Measurements from ENCODE around the gene CALML6.

Gene CALML6

DNA sequence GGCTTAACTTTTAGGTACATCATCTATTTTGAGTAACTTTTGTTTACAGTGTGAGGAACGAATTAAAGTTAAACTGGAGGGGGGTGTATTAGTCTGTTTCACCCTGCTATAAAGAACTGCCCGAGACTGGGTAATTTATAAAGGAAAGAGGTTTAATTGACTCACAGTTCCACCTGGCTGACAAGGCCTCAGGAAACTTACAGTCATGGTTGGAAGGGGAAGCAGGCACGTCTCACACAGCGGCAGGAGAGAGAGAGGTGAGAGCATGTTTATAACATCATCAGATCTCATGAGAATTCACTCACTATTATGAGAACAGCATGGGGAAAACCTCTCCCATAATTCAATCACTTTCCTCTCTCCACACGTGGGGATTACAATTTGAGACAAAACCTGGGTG lies 35.9 kb downstream of the CALML6 start:
- DNase-seq (ENCODE audit: low read depth, low spot score) = no peak
- in situ Hi-C loops (cut with HindIII; ENCODE audit: low sequenced_read_pairs) = no loop called here
- no peak overlapping the region for H3K4me3 ChIP-seq (ENCODE audit: low read depth, low read length)
- TF ChIP-seq CTCF (IDR thresholded peaks at IDR 0.05; ENCODE audit: low read depth, low read length) = no peak

DNA sequence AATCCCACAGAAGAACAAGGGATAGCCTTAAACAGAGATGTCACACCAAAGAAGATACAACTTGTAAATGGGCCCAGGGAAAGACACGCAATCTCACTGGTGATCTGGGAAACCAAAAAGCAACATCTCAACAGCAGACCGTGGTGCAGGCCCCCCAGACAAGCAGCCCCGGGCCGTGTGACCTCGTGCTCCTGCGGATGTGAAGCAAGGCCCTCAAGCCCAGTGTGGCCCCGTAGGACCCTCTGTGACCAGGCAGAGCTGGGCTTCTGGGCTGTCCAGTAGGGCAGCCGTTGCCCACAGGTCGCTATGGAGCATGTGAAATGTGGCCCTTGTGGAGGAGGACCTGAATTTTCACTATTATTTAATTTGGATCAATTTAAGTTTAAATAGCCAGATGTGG lies 39.0 kb downstream of the CALML6 start:
- H3K4me3 ChIP-seq (ENCODE audit: low read depth, low read length) = no peak overlapping the region
- in situ Hi-C loops (cut with HindIII; ENCODE audit: low sequenced_read_pairs) = no loop called here
- DNase-seq (ENCODE audit: low read depth, low spot score) = no peak
- TF ChIP-seq CTCF (IDR thresholded peaks at IDR 0.05; ENCODE audit: low read depth, low read length) = no peak

- in situ Hi-C loops (cut with HindIII; ENCODE audit: low sequenced_read_pairs) = no loop called here
- H3K4me3 ChIP-seq (ENCODE audit: low read depth, low read length) = no peak overlapping the region
- peak; percentile 22 for TF ChIP-seq CTCF (IDR thresholded peaks at IDR 0.05; ENCODE audit: low read depth, low read length)
- no peak for DNase-seq (ENCODE audit: low read depth, low spot score)
Observed at GRCh38 chr1:1954831-1955441, 39.9 kb downstream of the CALML6 start.

DNA sequence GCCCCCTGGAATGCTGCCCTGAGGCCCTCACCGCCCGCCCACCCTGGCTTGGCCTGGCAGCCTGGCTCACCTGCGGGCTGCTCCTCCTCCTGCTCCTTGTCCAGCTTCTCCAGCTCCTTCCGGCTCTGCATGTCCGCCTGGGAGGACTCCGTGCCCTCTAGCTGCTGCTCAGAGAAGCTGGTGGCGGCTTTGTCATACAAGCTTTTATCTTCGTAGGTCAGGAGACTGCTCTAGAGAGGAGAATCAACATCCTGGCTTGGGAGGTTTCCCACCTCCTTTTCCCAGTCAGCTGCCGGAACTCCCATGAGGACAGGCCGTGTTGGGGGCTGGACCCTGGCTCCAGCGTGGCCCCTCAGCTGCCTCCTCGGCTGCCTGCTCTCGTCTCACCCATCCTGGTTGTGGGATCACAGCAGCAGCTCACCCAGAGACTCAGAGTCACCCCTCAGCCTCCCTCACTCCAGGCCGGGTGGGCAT lies 40.6 kb downstream of the CALML6 start:
- no peak for DNase-seq (ENCODE audit: low read depth, low spot score)
- TF ChIP-seq CTCF (IDR thresholded peaks at IDR 0.05; ENCODE audit: low read depth, low read length) = no peak
- H3K4me3 ChIP-seq (ENCODE audit: low read depth, low read length) = no peak overlapping the region
- in situ Hi-C loops (cut with HindIII; ENCODE audit: low sequenced_read_pairs) = no loop called here

DNA sequence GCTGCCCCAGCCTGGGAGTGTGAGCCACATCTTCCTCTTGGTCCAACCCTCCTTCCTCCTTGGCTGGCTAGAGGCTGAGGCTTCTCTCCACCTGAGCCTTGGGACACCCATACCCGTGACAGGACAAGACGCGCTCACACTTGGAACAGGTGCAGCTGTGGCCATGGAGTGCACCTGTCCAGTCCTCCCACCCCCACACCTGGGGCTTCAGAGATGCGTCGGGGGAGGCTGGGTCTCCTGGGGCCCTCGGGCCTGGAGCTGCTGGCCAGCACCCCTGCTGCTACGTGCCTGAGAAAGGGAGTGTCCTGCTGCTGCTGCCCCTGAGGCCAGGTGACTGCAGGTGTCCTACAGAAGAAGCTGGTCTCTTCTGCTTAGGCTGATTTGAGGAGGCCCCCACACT lies 41.0 kb downstream of the CALML6 start:
- in situ Hi-C loops (cut with HindIII; ENCODE audit: low sequenced_read_pairs) = no loop called here
- H3K4me3 ChIP-seq (ENCODE audit: low read depth, low read length) = no peak overlapping the region
- TF ChIP-seq CTCF (IDR thresholded peaks at IDR 0.05; ENCODE audit: low read depth, low read length) = no peak
- no peak for DNase-seq (ENCODE audit: low read depth, low spot score)

DNA sequence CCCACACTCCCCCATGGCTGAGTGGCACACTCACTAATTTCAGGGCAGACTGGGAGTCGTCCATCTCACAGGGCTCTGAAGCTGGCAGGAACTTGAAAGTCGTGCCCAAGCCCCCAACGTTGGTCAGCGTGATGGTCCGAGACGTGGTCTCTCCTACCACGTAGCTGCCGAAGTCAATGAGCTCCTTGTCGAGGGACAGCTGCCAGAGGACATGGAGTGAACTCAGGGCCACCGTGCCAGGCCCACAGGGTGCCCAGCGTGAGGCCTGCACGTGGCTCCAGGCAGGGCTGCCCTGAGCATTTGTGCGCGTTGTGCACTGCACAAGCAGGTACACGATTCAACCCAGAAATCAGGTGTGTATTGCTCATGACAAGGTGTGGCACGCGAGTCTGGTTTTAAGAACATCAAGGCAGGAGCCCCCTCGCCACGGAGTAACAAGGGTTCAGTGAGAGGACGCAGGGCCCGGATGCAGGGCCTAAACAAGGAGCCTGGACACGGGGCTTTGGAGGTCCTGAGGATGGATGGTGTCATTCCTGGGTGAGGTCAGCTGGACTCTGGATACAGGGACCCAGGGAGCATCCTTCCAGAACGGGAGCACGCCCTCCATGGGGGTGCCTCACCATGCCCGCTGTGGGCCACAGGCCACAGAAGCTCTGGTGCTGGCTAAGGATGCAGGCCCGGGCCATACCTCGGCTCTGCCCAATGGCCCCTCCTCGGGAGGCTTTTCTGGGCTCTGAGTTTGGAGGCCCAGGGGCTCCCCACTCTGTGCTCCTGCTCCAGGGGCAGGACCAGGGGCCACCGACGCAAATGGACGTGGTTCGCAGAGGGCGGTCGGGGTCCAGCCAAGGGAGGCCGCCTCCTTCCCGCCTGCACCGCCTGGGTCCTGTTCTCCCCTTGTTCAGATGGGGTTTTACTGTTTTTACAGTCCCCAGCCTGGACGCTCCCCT lies 41.8 kb downstream of the CALML6 start:
- DNase-seq (ENCODE audit: low read depth, low spot score) = no peak
- TF ChIP-seq CTCF (IDR thresholded peaks at IDR 0.05; ENCODE audit: low read depth, low read length) = no peak
- no peak overlapping the region for H3K4me3 ChIP-seq (ENCODE audit: low read depth, low read length)
- in situ Hi-C loops (cut with HindIII; ENCODE audit: low sequenced_read_pairs) = no loop called here

Measured in astrocyte of the spinal cord (primary cell).